Inflammatory macrophage treated with lipopolysaccharide for 1 hour (primary cell): ENCODE measurements around the gene LRP1.

Source experiments
- DNase-seq, 2 donors: peaks; one replicate each; pipeline ENCODE4 v3.0.0-alpha.2; 2020 to 2022

Gene LRP1

DNA sequence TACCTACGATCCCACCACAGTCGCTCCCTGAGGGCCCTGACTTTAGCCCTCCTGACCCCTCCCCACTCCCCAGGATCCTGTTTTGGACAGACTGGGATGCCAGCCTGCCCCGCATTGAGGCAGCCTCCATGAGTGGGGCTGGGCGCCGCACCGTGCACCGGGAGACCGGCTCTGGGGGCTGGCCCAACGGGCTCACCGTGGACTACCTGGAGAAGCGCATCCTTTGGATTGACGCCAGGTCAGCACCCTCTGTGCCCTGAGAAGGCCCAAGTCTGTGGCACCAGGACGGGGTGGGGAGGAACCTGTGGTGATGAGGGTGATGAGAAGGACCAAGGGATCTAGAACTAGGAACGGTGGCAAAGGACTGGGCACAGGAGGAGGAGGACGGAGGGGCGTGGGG lies 49.1 kb downstream of the LRP1 start:
- no peak for DNase-seq

- no peak for DNase-seq
These were observed 49.9 kb downstream of the LRP1 start for GRCh38 chr12:57178213-57178612.

DNA sequence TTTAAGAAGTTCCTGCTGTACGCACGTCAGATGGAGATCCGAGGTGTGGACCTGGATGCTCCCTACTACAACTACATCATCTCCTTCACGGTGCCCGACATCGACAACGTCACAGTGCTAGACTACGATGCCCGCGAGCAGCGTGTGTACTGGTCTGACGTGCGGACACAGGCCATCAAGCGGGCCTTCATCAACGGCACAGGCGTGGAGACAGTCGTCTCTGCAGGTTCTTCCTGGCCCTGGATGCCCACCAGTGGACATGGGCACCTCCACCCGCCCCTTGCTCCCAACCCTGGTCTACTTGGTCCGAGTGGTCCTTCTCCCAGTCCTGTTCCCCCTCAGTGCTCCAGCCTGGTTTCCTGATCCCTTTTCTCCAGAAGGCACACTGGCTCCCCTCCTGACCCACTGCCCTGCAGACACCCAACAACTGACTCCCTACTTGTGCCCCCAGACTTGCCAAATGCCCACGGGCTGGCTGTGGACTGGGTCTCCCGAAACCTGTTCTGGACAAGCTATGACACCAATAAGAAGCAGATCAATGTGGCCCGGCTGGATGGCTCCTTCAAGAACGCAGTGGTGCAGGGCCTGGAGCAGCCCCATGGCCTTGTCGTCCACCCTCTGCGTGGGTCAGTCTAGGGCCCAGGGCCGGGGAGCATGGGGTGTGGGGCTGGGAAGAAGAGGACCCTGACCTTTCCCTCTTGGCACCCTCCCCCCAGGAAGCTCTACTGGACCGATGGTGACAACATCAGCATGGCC lies 51.2 kb downstream of the LRP1 start:
- DNase-seq: no peak

DNA sequence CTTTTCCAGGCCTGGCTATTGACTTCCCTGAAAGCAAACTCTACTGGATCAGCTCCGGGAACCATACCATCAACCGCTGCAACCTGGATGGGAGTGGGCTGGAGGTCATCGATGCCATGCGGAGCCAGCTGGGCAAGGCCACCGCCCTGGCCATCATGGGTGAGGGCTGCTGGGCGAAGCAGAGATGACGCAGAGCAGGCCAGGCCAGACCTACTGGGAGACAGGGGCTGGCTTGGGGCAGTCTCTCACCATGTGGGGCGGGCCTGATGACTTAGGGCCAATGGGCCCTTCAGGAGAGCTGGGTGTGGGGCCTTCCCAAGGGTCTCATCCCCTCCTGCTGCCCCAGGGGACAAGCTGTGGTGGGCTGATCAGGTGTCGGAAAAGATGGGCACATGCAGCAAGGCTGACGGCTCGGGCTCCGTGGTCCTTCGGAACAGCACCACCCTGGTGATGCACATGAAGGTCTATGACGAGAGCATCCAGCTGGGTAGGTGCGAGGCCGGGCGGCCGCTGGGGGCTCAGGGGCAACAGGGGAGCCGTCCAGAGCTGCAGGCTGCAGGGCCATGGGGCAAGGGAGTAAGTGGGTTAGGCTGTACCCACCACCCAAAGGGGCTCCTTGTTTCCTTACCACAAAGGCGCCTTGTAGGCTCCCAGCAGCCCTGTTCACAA lies 52.2 kb downstream of the LRP1 start:
- no peak for DNase-seq

DNA sequence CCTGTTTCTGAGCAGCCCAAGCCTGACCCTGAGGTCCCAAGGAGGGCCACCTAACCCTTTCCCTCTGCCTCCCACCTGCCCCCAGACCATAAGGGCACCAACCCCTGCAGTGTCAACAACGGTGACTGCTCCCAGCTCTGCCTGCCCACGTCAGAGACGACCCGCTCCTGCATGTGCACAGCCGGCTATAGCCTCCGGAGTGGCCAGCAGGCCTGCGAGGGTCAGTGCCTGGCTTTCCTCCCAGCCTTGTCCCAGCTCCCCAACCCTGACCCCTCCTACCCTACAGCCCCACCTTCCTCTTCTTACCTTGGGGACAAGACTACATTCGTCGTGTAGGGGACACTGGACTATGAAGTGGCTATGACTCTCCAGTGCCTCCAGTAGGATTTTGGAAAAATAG lies 52.8 kb downstream of the LRP1 start:
- no peak for DNase-seq

DNA sequence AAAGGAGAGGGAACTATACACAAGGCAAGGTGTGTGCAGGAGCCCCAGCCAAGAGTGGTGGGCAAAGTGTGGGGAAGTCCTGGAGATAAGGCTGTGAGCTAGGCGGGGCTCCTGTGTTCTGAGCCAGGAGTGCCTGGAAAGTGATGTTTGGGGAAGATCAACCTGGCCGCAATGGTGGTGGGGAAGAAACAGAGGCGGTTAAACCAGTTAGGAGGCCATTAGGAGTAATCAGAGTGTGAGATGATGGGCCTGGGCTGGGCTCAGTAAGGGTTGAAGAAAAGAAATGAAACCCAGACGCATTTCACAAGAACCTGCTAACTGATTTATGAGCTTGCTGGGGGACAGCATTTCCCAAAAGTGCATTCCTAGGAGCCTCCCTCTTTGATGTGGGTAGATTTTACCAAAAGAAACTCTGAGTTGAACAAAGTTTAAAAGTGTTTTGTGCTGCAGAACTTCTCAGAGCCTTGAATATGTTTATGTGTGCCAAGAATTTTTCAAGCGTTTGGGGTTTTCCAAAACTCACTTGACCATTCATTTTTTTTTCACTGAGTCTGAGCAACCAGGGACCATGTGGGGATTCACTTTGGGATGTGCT lies 53.4 kb downstream of the LRP1 start:
- no peak for DNase-seq

DNA sequence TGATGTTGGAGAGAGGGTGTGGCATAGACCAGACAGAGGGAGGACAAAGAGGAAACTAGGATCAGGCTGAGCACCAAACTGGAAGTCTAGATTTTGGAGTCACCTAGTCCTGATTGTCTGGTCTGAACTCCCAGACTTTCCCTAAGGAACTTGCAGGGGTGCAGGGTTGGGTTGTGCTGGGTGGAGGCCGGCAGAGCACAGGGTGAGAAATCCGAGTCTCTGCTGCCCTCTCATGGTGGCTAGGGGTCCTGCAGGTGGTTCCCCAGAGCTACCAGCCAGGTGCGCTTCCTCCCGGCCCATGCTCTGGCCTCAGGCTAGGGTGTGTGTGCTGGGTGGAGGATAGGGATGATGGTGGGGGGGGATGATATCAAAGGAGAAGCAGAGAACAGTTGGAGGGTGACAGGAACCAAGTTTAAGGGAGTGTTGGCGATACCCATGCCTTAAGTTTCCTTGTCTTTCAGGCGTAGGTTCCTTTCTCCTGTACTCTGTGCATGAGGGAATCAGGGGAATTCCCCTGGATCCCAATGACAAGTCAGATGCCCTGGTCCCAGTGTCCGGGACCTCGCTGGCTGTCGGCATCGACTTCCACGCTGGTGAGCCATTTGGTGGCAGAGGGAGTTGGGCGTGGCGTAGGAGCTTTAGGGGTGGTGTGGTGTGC lies 54.8 kb downstream of the LRP1 start:
- DNase-seq: peak; percentile 39 to 84

- no peak for DNase-seq
These were observed 55.8 kb downstream of the LRP1 start for GRCh38 chr12:57183939-57184725.

DNA sequence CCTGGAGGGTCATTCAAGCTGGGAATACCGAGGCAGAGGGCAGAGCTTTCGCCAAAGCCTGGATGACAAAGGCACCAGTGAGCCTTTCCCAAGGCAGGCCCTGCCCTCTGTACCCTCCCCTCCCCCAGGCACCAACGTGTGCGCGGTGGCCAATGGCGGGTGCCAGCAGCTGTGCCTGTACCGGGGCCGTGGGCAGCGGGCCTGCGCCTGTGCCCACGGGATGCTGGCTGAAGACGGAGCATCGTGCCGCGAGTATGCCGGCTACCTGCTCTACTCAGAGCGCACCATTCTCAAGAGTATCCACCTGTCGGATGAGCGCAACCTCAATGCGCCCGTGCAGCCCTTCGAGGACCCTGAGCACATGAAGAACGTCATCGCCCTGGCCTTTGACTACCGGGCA lies 57.1 kb downstream of the LRP1 start:
- no peak for DNase-seq

DNA sequence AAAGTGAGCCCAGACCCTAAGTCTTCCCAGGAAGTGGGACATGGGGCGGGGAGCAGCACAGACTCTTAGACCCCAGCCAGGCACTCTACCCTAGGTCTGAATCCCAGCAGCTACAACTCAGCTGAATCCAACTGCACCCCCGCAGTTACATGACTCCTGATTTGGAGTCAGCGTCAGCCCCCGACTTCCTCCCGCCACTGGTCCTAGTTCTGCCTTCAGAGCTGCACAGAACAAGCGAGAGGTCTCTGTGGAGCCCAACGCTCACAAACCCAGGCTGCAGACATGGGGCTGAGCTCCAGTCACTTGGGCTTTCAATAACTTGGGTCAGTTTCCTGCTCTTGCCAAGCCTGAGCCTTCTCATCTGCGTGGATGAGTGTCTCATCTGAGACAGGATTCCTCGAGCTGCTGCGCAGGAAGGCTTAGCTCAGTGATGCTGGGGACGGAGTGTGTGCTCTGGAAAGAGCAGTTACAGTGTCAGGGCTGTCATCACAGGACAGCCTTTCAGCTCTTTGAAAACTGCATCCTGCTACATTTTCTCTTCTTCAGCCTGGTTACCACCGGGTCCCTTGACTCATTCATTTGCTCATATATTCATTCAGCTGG lies 57.7 kb downstream of the LRP1 start:
- DNase-seq: no peak

DNA sequence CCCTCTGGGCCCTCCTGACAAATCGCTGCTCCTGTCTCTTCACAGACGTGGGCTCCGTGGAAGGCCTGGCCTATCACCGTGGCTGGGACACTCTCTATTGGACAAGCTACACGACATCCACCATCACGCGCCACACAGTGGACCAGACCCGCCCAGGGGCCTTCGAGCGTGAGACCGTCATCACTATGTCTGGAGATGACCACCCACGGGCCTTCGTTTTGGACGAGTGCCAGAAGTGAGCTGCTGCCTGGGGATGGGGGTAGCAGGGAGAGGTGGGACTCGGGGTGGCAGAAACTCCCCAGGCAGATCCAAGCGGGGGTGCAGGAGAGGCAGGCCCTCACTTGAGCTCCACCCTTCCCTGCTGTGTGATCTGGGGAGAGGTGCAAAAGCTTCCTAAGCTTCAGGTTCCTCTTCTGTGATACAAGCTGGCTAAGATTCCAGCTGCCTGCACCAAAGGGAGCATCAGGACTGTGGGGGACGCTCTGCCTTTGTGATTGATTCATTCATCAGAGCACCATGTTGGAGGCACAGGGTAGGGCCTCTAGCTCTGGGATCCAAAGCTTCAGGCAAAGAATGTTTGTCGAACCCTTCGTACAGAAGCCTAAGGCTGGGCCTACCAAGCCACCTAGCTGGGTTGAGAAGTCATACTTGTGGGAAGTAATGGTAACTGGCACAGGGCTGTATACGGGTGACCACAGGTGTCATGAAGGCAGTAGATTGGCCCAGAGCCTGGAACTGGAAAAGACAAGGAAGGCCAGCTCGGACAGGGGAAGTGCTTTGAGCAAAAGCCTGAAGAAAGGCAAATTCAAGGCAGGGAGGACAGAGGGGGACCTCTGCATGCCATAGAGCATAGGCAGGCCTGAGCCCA lies 59.2 kb downstream of the LRP1 start:
- no peak for DNase-seq

- no peak for DNase-seq
These were observed 59.8 kb downstream of the LRP1 start for GRCh38 chr12:57188090-57188425.

DNA sequence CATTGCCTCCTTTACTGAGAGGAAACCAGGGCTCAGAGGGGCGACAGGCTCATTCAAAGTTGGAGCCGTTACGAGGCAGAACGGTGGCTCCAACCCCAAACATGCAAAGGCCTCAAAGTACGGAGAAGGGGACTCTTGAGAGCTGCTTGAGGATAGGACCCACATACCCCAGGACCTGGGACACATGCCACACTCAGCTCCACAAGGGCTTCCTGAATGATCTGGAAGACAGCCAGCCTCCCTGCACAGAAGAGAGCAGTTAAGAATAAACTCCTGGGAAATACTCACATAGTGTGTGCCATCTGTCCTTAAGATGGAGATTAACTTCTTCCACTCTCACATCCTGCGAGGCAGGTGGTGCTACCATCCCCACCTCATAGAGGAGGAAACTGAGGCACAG lies 61.8 kb downstream of the LRP1 start:
- DNase-seq: no peak

- no peak for DNase-seq
These were observed 62.5 kb downstream of the LRP1 start for GRCh38 chr12:57190821-57191220.

DNA sequence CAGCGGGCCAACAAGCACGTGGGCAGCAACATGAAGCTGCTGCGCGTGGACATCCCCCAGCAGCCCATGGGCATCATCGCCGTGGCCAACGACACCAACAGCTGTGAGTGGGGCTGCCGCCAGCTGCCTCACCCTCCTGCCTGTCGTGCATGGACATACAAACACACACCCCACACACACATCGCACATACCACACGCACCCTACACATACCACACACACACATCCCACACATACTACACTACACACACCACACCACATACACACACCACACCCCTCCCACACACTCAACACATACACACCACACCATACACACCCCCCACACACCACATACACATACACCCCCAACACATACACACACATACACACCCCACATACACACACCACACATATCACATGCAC lies 63.1 kb downstream of the LRP1 start:
- DNase-seq: no peak

- DNase-seq: no peak
These were observed 64.6 kb downstream of the LRP1 start for GRCh38 chr12:57192920-57193319.

DNA sequence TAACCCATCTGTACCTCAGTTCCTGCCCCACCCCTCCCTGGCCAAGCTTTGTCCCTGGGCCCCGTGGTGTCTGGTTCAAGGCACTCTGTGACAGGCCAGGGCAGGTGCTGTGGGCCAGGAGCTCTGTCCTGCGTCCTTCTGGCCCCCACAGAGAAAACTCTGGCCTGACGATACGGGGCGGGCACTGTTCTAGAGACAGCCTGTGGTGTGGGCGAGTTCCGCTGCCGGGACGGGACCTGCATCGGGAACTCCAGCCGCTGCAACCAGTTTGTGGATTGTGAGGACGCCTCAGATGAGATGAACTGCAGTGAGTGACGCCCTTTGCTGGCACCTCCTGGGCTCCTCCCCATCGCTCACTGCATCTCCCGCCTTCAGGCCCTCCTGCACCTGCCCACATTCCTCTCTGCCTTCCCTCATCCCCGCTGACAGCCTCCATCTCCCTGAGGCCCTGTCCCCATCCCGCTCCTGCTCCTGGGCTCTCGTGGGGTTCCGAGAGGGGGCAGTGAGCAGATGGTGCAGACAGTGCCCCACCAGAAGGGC lies 65.5 kb downstream of the LRP1 start:
- no peak for DNase-seq

DNA sequence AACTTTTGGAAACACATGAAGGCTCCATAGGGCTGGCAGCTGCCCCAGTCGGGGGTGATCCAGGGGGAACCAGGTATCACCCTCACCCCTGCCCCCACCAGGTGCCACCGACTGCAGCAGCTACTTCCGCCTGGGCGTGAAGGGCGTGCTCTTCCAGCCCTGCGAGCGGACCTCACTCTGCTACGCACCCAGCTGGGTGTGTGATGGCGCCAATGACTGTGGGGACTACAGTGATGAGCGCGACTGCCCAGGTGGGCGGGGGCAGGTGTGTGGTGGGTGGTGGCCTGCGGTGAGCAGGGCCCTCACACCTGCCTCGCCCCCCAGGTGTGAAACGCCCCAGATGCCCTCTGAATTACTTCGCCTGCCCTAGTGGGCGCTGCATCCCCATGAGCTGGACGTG lies 66.0 kb downstream of the LRP1 start:
- DNase-seq: no peak

DNA sequence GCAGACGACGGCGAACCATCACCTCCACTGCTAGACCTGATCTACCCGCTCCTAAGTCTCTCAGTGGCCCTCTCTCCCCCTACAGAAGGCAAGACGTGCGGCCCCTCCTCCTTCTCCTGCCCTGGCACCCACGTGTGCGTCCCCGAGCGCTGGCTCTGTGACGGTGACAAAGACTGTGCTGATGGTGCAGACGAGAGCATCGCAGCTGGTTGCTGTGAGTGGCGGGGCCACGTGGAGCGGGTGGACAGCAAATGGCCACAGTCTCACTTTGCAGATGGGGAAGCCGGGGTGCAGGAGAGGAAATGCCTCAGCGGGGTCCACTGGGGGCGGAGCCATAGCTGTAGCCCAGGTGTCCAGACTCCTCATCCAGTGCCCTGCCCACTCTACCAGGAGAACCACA lies 66.9 kb downstream of the LRP1 start:
- DNase-seq: no peak

GRCh38 chr12:57195611-57196371 lies 67.5 kb downstream of the LRP1 start:
- no peak for DNase-seq

- DNase-seq: no peak
These were observed 68.2 kb downstream of the LRP1 start for GRCh38 chr12:57196439-57196838.
